Activated CD4-positive, alpha-beta memory T cell treated with anti-CD3 and anti-CD28 coated beads, Interleukin-2, amount 10 ng/mL, durations not matched to agents 7 days and 5 days (primary cell): Measurements from ENCODE around the gene KRTAP10-9. TPM values are rescaled to one million over a fixed set of nuclear protein-coding genes. Genes with fewer than 3 reads are reported as not detected.
"Not testable (repeated sequence)": the region's sequence is repeated elsewhere in the genome, so short reads cannot be mapped to it uniquely, and the experiment has no call there.

Source experiments
- CTCF ChIA-PET: fragments of 350-600 bp; sonication (Branson Sonifier 250); formaldehyde crosslinking; loops from one replicate; lab custom pipeline; 2021; ENCODE audit warnings: antibody characterized with exemption, inconsistent platforms; lab: Charles Lee
- POLR2A ChIA-PET: fragments of 350-600 bp; sonication (Branson Sonifier 250); formaldehyde crosslinking; loops from one replicate; lab custom pipeline; 2021; ENCODE audit warnings: antibody characterized with exemption; lab: Charles Lee
- DNase-seq: peaks from one replicate; pipeline ENCODE4 v3.0.0-alpha.2; 2020
- H3K27ac Mint-ChIP-seq: one replicate; pipeline ENCODE4 v1.8.0; 2021; ENCODE audit warnings: mild to moderate bottlenecking, mixed read lengths
- H3K27me3 Mint-ChIP-seq: one replicate; pipeline ENCODE4 v1.8.0; 2021; ENCODE audit warnings: mixed read lengths
- H3K36me3 Mint-ChIP-seq: one replicate; pipeline ENCODE4 v1.8.0; 2021; ENCODE audit warnings: low read depth, mixed read lengths
- H3K4me1 Mint-ChIP-seq: one replicate; pipeline ENCODE4 v1.8.0; 2021; ENCODE audit warnings: mixed read lengths
- H3K4me3 Mint-ChIP-seq: one replicate; pipeline ENCODE4 v1.8.0; 2021; ENCODE audit warnings: mild to moderate bottlenecking, mixed read lengths
- H3K9me3 Mint-ChIP-seq: one replicate; pipeline ENCODE4 v1.8.0; 2021; ENCODE audit warnings: mixed read lengths
- total RNA-seq, 2 experiments: library from RNA; stranded (reverse); gene quantifications; one replicate each; pipeline ENCODE4 v1.2.3, GENCODE V29; 2021

Gene KRTAP10-9
- total RNA-seq, 2 experiments from 2014 or later: not detected

- Mint-ChIP-seq H3K27me3 (no peaks in the 10 kb centered on the region), H3K9me3 (peaks cover 31% of the 10 kb centered on the region), H3K4me3 (no peak within 1 kb of the TSS), H3K4me1 (peaks cover 59% of the 10 kb centered on the region), H3K36me3 (peaks cover 48% of the 10 kb centered on the region), H3K27ac (peak within 1 kb of the TSS; percentile 63)
- ChIA-PET POLR2A (interaction anchor here (2.2 kb wide), 1 partner anchor 36 kb away, joined by 9 read pairs; no protein-coding TSS in a partner anchor), CTCF (interaction anchor here (0.9 to 1.6 kb wide), 2 partner anchors 10 to 139 kb away, joined by 3 to 4 read pairs; no protein-coding TSS in a partner anchor)
- DNase-seq: no peak
Observed at GRCh38 chr21:44654576-44655175, 27.8 kb downstream of the KRTAP10-9 start, which contains the start of gene KRTAP12-4. Gene KRTAP12-4, minus strand, starts transcription at chr21:44654659. Its CDS starts 45 bp downstream, at chr21:44654614.

DNA sequence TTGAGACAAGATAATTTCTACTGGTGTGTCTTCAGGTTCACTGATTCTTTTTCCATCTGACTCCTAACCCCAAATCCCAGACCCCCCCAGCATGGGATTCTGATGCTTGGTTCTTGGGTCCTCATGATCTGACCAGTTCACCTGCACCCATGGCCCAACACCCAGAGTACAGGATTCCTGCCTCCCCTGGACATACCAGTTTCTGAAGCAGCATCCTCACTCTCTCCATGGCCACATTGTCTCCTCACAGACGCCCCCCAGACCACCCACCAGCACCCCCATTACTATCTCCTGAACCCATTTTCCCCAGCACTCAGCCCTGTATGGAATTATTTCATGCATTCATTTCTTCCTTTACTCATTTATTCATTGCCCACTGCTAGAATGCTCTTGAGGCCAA, 30.0 kb downstream of the KRTAP10-9 start:
- Mint-ChIP-seq H3K36me3 (peaks cover 56% of the 10 kb centered on the region), H3K4me3 (peak overlapping the region; percentile 40), H3K4me1 (peaks cover 64% of the 10 kb centered on the region), H3K27me3 (peaks cover 3% of the 10 kb centered on the region), H3K9me3 (peaks cover 31% of the 10 kb centered on the region), H3K27ac (peak overlapping the region; percentile 93)
- ChIA-PET POLR2A (interaction anchor here (0.9 to 2.5 kb wide), 7 partner anchors 11 to 574 kb away, joined by 3 to 18 read pairs (median 4); partner anchors contain the start of gene KRTAP10-11), CTCF (interaction anchor here (1.2 to 2.2 kb wide), 2 partner anchors 38 to 136 kb away, joined by 3 to 6 read pairs; no protein-coding TSS in a partner anchor)
- DNase-seq: no peak

DNA sequence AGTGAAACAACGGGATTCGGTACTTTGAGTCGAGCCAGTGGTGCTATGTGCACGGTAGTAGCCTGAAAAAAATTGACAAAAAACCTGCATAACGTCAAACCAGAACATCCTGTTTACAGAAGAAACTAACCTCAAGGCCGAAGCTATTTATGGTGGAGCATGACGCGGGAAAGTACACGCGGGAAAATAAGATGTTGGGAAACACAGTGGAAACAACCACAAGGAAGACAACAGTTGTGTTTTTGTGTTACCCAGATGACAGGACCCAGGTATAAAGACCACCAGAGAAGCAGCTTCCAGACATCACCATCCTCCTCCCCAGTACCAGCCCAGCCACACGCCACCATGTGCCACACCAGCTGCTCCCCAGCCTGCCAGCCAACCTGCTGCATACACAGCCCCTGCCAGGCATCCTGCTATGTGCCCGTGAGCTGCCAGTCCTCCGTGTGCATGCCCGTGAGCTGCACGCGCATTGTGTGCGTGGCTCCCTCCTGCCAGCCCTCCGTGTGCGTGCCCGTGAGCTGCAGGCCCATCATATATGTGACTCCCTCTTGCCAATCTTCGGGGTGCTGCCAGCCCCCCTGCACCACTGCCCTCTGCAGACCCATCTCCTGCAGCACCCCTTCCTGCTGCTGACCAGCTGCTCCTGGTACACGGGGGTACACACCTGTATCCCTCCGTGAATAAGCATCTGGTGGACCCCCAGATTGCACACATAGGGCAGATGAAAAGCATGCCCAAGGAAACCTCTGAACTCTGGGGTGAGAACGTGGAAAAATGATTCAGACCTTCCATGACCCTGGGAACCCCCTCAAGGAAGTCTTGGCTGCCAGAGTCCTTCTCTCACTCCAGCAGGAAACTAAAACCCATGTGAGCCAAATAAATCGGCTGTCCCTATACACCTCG, 31.0 kb downstream of the KRTAP10-9 start, which contains the start of gene KRTAP12-3:
TSS of gene KRTAP12-3 (plus strand) at position 298 of the 906 bp plus-strand sequence. CDS start at position 346, 48 bp downstream.
- peaks cover 56% of the 10 kb centered on the region for H3K36me3 Mint-ChIP-seq
- peak; percentile 67 for DNase-seq
- POLR2A ChIA-PET: interaction anchor here (0.7 to 2.5 kb wide), 12 partner anchors 11 to 575 kb away, joined by 3 to 18 read pairs (median 4); partner anchors contain the start of gene KRTAP10-11
- peak within 1 kb of the TSS; percentile 40 for H3K4me3 Mint-ChIP-seq
- peaks cover 64% of the 10 kb centered on the region for H3K4me1 Mint-ChIP-seq
- H3K27ac Mint-ChIP-seq: peak within 1 kb of the TSS; percentile 93
- peaks cover 8% of the 10 kb centered on the region for H3K27me3 Mint-ChIP-seq
- CTCF ChIA-PET: interaction anchor here (1.2 to 2.2 kb wide), 2 partner anchors 39 to 135 kb away, joined by 3 to 6 read pairs; no protein-coding TSS in a partner anchor
- H3K9me3 Mint-ChIP-seq: peaks cover 31% of the 10 kb centered on the region

GRCh38 chr21:44658541-44658910, 31.6 kb downstream of the KRTAP10-9 start:
- Mint-ChIP-seq H3K27ac (peak overlapping the region; percentile 93), H3K36me3 (peaks cover 53% of the 10 kb centered on the region), H3K4me3 (no peak overlapping the region), H3K9me3 (peaks cover 32% of the 10 kb centered on the region), H3K4me1 (peaks cover 62% of the 10 kb centered on the region), H3K27me3 (peaks cover 10% of the 10 kb centered on the region)
- CTCF ChIA-PET: interaction anchor here (2.2 kb wide), 1 partner anchor 40 kb away, joined by 6 read pairs; no protein-coding TSS in a partner anchor
- POLR2A ChIA-PET: interaction anchor here (1.5 to 2.5 kb wide), 3 partner anchors 40 to 111 kb away, joined by 3 to 18 read pairs (median 6); no protein-coding TSS in a partner anchor
- no peak for DNase-seq

DNA sequence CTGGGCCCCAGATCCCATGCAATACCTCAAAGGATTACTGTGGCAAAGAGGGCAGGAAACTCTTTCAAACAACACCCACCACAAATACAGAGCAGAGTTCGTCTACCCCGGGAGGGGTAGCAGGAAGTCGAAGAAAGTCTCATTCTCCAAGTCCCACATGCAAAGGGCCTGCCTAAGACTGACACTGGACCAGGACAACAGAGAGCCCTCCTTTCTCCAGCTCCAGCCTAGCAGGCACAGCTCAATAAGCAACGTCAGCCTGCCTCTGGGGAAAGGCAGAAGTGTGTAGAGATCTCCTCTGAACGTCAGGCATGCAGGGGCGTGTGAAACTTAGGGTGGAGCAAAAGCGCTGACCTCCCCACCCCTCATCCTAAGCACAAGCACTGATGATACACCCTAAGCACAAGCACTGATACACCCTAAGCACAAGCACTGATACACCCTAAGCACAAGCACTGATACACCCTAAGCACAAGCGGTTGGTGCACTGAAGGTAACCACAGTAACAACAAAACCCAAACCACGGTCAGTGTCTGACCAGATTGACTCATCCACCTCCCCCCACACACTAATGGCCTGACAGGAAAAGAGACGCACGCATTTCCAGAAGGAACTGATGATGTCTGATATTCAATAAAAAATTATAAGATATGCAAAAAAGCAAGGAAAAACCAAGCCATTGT, 32.2 kb downstream of the KRTAP10-9 start:
- DNase-seq: peak; percentile 37
- H3K4me1 Mint-ChIP-seq: peaks cover 57% of the 10 kb centered on the region
- H3K27ac Mint-ChIP-seq: peak overlapping the region; percentile 93
- H3K27me3 Mint-ChIP-seq: peaks cover 10% of the 10 kb centered on the region
- peaks cover 33% of the 10 kb centered on the region for H3K9me3 Mint-ChIP-seq
- POLR2A ChIA-PET: interaction anchor here (2.5 kb wide), 1 partner anchor 40 kb away, joined by 18 read pairs; no protein-coding TSS in a partner anchor
- H3K4me3 Mint-ChIP-seq: no peak overlapping the region
- H3K36me3 Mint-ChIP-seq: peaks cover 47% of the 10 kb centered on the region
- CTCF ChIA-PET: interaction anchor here (2.2 kb wide), 1 partner anchor 40 kb away, joined by 6 read pairs; no protein-coding TSS in a partner anchor

DNA sequence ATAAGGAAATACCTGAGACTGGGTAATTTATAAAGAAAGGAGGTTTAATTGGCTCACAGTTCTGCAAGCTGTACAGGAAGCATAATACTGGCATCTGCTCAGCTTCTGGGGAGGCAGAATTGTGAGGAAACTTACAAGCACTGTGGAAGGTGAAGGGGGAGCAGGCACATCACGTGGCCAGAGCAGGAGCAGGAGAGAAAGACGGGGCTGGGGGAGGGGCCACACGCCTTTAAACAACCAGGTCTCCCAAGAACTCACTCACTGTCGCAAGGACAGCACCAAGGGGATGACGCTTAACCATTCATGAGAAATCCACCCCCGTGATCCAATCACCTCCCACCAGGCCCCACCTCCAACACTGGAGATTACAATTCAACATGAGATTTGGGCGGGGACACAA, 34.7 kb downstream of the KRTAP10-9 start:
- POLR2A ChIA-PET: not testable (repeated sequence)
- H3K9me3 Mint-ChIP-seq: peaks cover 22% of the 10 kb centered on the region

DNA sequence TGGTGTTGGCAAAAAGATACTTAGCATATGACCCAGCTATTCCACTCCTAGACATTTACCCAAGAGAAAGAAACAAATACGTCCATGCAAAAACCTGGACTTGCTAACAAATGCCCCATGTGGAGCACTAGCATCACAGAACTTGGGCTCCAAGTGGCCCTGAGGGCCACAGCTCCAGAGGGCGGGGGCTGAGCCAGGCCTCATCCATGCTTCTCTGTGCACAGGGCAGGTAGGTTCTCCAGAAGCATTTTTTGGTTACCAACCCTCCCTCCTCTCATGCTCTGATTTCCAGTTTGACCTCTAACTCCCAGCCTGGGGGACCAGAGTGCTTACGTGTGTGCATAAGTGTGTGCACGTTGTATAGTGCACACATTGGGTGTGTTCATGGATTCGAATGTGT, 37.8 kb downstream of the KRTAP10-9 start:
- peaks cover 19% of the 10 kb centered on the region for H3K9me3 Mint-ChIP-seq
- H3K36me3 Mint-ChIP-seq: peaks cover 16% of the 10 kb centered on the region
- no peak for DNase-seq
- POLR2A ChIA-PET: no interaction called here
- H3K27me3 Mint-ChIP-seq: peaks cover 41% of the 10 kb centered on the region
- no peak overlapping the region for H3K27ac Mint-ChIP-seq
- CTCF ChIA-PET: no interaction called here
- H3K4me3 Mint-ChIP-seq: no peak overlapping the region
- H3K4me1 Mint-ChIP-seq: peaks cover 4% of the 10 kb centered on the region

More for the DNA sequence above, 34.7 kb downstream of the KRTAP10-9 start:
- H3K27ac Mint-ChIP-seq, H3K4me3 Mint-ChIP-seq, CTCF ChIA-PET, DNase-seq: not testable (repeated sequence)
- H3K27me3 Mint-ChIP-seq: peaks cover 25% of the 10 kb centered on the region
- H3K4me1 Mint-ChIP-seq: peaks cover 36% of the 10 kb centered on the region
- H3K36me3 Mint-ChIP-seq: peaks cover 34% of the 10 kb centered on the region

- Mint-ChIP-seq H3K27me3 (peaks cover 46% of the 10 kb centered on the region), H3K4me3 (no peak within 1 kb of the TSS), H3K36me3 (peaks cover 11% of the 10 kb centered on the region), H3K4me1 (no peaks in the 10 kb centered on the region), H3K9me3 (peaks cover 23% of the 10 kb centered on the region), H3K27ac (no peak within 1 kb of the TSS)
- ChIA-PET POLR2A (no interaction called here), CTCF (no interaction called here)
- no peak for DNase-seq
Observed at GRCh38 chr21:44666401-44667320, 39.8 kb downstream of the KRTAP10-9 start, which contains the start of gene KRTAP12-2. Gene KRTAP12-2, minus strand, starts transcription at chr21:44666927. Its CDS starts 41 bp downstream, at chr21:44666886.

- peaks cover 12% of the 10 kb centered on the region for H3K36me3 Mint-ChIP-seq
- H3K9me3 Mint-ChIP-seq: peaks cover 29% of the 10 kb centered on the region
- POLR2A ChIA-PET: no interaction called here
- no peaks in the 10 kb centered on the region for H3K4me1 Mint-ChIP-seq
- no peak overlapping the region for H3K27ac Mint-ChIP-seq
- H3K4me3 Mint-ChIP-seq: no peak overlapping the region
- DNase-seq: no peak
- peaks cover 40% of the 10 kb centered on the region for H3K27me3 Mint-ChIP-seq
- CTCF ChIA-PET: no interaction called here
Observed at GRCh38 chr21:44667612-44668011, 40.7 kb downstream of the KRTAP10-9 start.

DNA sequence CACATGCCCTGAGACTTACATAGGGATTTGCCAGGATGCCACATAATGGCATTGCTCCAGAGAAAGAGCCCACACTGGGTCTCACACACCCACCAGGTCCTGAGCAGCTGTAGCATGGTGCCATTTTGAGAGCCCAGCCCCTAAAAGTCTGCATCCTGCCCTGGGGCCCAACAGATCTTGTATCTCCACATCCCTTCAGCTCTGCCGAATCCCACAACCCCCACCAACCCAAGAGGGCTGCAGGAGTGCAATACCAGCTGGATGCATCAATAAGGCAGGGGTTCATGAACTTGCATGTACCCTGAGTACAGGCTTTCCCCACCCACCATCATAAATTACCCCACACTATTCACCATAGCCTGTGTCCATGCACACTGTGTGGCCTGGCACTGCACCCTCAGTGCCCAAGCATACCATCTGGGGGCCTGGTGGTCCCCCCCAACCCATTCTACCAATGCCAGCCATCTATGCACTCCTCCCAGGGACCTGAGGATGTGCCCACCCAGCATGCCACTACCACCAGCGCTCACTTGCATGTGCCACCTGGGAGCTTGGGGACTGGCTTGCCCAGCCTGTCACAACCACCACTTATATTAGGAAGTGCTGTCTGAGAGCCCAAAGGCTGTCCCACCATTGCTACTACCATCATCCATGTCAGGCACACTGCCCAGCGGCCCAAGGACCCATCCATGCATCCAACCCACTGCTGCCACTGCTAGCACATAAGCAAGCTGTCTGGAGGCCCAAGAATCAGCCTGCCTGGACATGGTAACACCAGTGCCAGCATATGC, 43.9 kb downstream of the KRTAP10-9 start:
- H3K9me3 Mint-ChIP-seq: peaks cover 29% of the 10 kb centered on the region
- DNase-seq: no peak
- H3K27ac Mint-ChIP-seq: no peak overlapping the region
- no peaks in the 10 kb centered on the region for H3K4me1 Mint-ChIP-seq
- H3K4me3 Mint-ChIP-seq: no peak overlapping the region
- ChIA-PET POLR2A (interaction anchor here (1.6 kb wide), 1 partner anchor 13 kb away, joined by 4 read pairs; the partner anchor contains the start of gene KRTAP12-3), CTCF (no interaction called here)
- H3K27me3 Mint-ChIP-seq: peaks cover 38% of the 10 kb centered on the region
- peaks cover 12% of the 10 kb centered on the region for H3K36me3 Mint-ChIP-seq

DNA sequence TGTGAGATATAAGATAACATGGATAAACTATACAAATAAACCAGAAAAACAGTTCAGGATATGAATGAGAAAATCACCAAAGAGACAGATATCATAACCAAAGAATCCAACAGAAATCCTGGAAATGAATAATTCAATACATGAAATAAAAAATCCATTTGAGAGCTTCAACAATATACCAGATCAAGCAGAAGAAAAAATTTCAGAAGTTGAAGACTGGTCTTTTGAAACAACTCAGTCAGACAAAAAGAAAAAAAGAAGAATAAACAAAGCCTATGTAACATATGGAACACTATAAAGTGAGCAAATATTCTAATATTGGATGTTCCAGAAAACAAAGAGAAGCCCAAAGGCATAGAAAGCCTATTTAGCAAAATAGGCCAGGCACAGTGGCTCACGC, 45.0 kb downstream of the KRTAP10-9 start:
- Mint-ChIP-seq H3K4me1 (no peaks in the 10 kb centered on the region), H3K36me3 (peaks cover 12% of the 10 kb centered on the region), H3K27ac (no peak overlapping the region), H3K9me3 (peaks cover 30% of the 10 kb centered on the region), H3K4me3 (no peak overlapping the region), H3K27me3 (peaks cover 38% of the 10 kb centered on the region)
- ChIA-PET CTCF (no interaction called here), POLR2A (no interaction called here)
- no peak for DNase-seq
